ENCODE measurements around the gene GSKIP.

Gene GSKIP

GRCh38 chr14:96380735-96381134 is 17.4 kb downstream of the GSKIP start:
- no peak for DNase-seq

GRCh38 chr14:96383445-96383844 is 20.1 kb downstream of the GSKIP start:
- DNase-seq: no peak

GRCh38 chr14:96384053-96384452 is 20.7 kb downstream of the GSKIP start:
- DNase-seq: no peak

- no peak for DNase-seq
Measured at GRCh38 chr14:96384740-96385139, 21.4 kb downstream of the GSKIP start.

- no peak for DNase-seq
Measured at GRCh38 chr14:96385385-96385784, 22.1 kb downstream of the GSKIP start.

GRCh38 chr14:96390965-96391292 is 27.6 kb downstream of the GSKIP start:
- DNase-seq: no peak

GRCh38 chr14:96391293-96392118 is 28.2 kb downstream of the GSKIP start:
- DNase-seq: peak; percentile 100

GRCh38 chr14:96393071-96393691 is 29.9 kb downstream of the GSKIP start:
- no peak for DNase-seq

GRCh38 chr14:96394047-96394815 is 30.9 kb downstream of the GSKIP start:
- no peak for DNase-seq

GRCh38 chr14:96398432-96398831 is 35.1 kb downstream of the GSKIP start:
- no peak for DNase-seq

- no peak for DNase-seq
Measured at GRCh38 chr14:96398921-96399320, 35.6 kb downstream of the GSKIP start.

GRCh38 chr14:96399405-96399804 is 36.1 kb downstream of the GSKIP start:
- DNase-seq: no peak

- DNase-seq: no peak
Measured at GRCh38 chr14:96400495-96400894, 37.2 kb downstream of the GSKIP start.

- no peak for DNase-seq
Measured at GRCh38 chr14:96403409-96403808, 40.1 kb downstream of the GSKIP start.

GRCh38 chr14:96405677-96406076 is 42.4 kb downstream of the GSKIP start:
- DNase-seq: no peak

- DNase-seq: no peak
Measured at GRCh38 chr14:96407935-96408570, 44.7 kb downstream of the GSKIP start.

- no peak for DNase-seq
Measured at GRCh38 chr14:96408608-96409007, 45.3 kb downstream of the GSKIP start.

GRCh38 chr14:96409701-96410100 is 46.4 kb downstream of the GSKIP start:
- no peak for DNase-seq

GRCh38 chr14:96410119-96410518 is 46.8 kb downstream of the GSKIP start:
- no peak for DNase-seq

GRCh38 chr14:96413526-96413925 is 50.2 kb downstream of the GSKIP start:
- DNase-seq: no peak

- no peak for DNase-seq
Measured at GRCh38 chr14:96415559-96415958, 52.2 kb downstream of the GSKIP start.

GRCh38 chr14:96416292-96416691 is 53.0 kb downstream of the GSKIP start:
- no peak for DNase-seq

- DNase-seq: no peak
Measured at GRCh38 chr14:96417254-96417653, 53.9 kb downstream of the GSKIP start.
